Spleen (tissue), 11 donors: ENCODE results near the gene RCSD1. TPM values are rescaled to one million over a fixed set of nuclear protein-coding genes. Genes with fewer than 3 reads are reported as not detected.

Source experiments
- DNase-seq: peaks from one replicate; pipeline ENCODE4 v3.0.0-alpha.2; 2020
- H3K27ac ChIP-seq, 8 donors: fragments of 200-600 bp; sonication (generic) in 7 of 8; 1 replicate in 4 of 8; 2 replicates in 4 of 8; pipeline versions ENCODE4 v1.5.0 to v1.8.0; 2016 to 2021; ENCODE audit warnings: inconsistent platforms in 4 of 8, mild to moderate bottlenecking in 4 of 8, moderate library complexity in 1 of 8
- H3K27me3 ChIP-seq, 7 donors: fragments of 200-600 bp; sonication (generic) in 6 of 7; replicated peaks in 1 of 7; 1 replicate in 4 of 7; 2 replicates in 3 of 7; pipeline versions ENCODE4 v1.5.0 to v1.8.0; 2016 to 2021; ENCODE audit warnings: inconsistent platforms in 3 of 7, mild to moderate bottlenecking in 1 of 7
- H3K36me3 ChIP-seq, 6 donors: fragments of 200-600 bp; sonication (generic) in 5 of 6; 1 replicate in 4 of 6; 2 replicates in 2 of 6; pipeline versions ENCODE4 v1.5.0 to v1.8.0; 2016 to 2021; ENCODE audit warnings: inconsistent platforms in 2 of 6
- H3K4me1 ChIP-seq, 6 donors: fragments of 200-600 bp; sonication (generic) in 5 of 6; 1 replicate in 3 of 6; 2 replicates in 3 of 6; pipeline versions ENCODE4 v1.5.0 to v1.8.0; 2016 to 2021; ENCODE audit warnings: inconsistent platforms in 3 of 6
- H3K4me3 ChIP-seq, 8 donors: fragments of 200-600 bp; sonication (generic) in 7 of 8; 1 replicate in 4 of 8; 2 replicates in 4 of 8; pipeline versions ENCODE4 v1.5.0 to v1.8.0; 2016 to 2021; ENCODE audit warnings: inconsistent platforms in 4 of 8, mild to moderate bottlenecking in 4 of 8, moderate library complexity in 2 of 8
- H3K9me3 ChIP-seq, 8 donors: fragments of 200-600 bp; sonication (generic) in 7 of 8; 1 replicate in 4 of 8; 2 replicates in 4 of 8; pipeline versions ENCODE4 v1.5.0 to v1.8.0; 2016 to 2021; ENCODE audit warnings: inconsistent platforms in 4 of 8
- POLR2A ChIP-seq, 3 donors: fragments of 450-650 bp; IDR thresholded peaks; one replicate each; pipeline ENCODE4 v1.5.1; 2017; ENCODE audit warnings: antibody characterized with exemption in 3 of 3, mild to moderate bottlenecking in 1 of 3
- POLR2AphosphoS5 ChIP-seq, 3 donors: sonication (generic); formaldehyde crosslinking; IDR thresholded peaks; one replicate each; pipeline ENCODE4 v1.5.1; 2017; ENCODE audit warnings: antibody characterized with exemption in 3 of 3
- WGBS, 5 donors: extraction: QIAGEN DNeasy Blood & Tissue Kit in 3 of 5; methylation state at CpG; one replicate each; pipeline versions ENCODE4 v1.1.5 to v1.1.7; 2013 to 2018; 5-methylcytosine and 5-hydroxymethylcytosine counted together
- intact Hi-C: fragments of 100-400 bp; cut with DNase I; formaldehyde crosslinking; loops from one replicate; pipeline ENCODE4 v1.15.0; 2023; ENCODE audit warnings: low total_unique reads
- polyA plus RNA-seq, 3 donors: library from polyadenylated mRNA; stranded (reverse); fragments of 200-250 nt; gene quantifications; one replicate each; pipeline ENCODE4 v1.2.1, GENCODE V29; 2013
- total RNA-seq, 7 donors: library from RNA; depleted of rRNA in 3 of 7; stranded (reverse); fragments of >200 nt in 3 of 7; fragmentation: NEBNext Ultra II Directional in 4 of 7; extraction: Animal tissue kit (Norgen Biotek cat#: 25700) in 4 of 7; gene quantifications; one replicate each; pipeline versions ENCODE4 v1.1.0 to v1.2.1, GENCODE V29; 2016 to 2021
- TF ChIP-seq, protein P1 (sequence below), 11 experiments: fragments of 200-600 bp in 7 of 11; fragments of 450-650 bp in 4 of 11; sonication (generic) in 4 of 11; IDR thresholded peaks in 8 of 11; conservative IDR thresholded peaks in 3 of 11; 1 replicate in 7 of 11; 2 replicates in 4 of 11; pipeline versions ENCODE4 v1.4.0 to v1.8.0; 2016 to 2021; ENCODE audit warnings: antibody characterized with exemption in 11 of 11, inconsistent platforms in 4 of 11, mild to moderate bottlenecking in 1 of 11
- donor health status: healthy with polysubstance abuse.
- donor health status: DM: no; HTN: no; CAD: no; lungs with moderate emphysema.
- donor health status: DM: no; HTN: no; CAD: no.
- donor health status: Bipolar disorder and iron deficiency.
- donor health status: healthy.
- donor health status: DM: no; HTN: no; CAD: no.
- donor health status: DM: yes; HTN: yes; CAD: no.

The RCSD1 gene
- total and polyA plus RNA-seq, 10 donors: 58.9 to 144 (median 107) TPM

GRCh38 chr1:167747988-167748387 lies 118.0 kb downstream of the RCSD1 start:
- Histone ChIP-seq H3K27ac (no peak overlapping the region), H3K36me3 (no peaks in the 10 kb centered on the region), H3K9me3 (no peaks in the 10 kb centered on the region), H3K4me1 (peaks cover 0 to 38% (median 16%) of the 10 kb centered on the region in 6 donors), H3K4me3 (no peak overlapping the region), H3K27me3 (no peaks in the 10 kb centered on the region)
- DNase-seq: no peak
- intact Hi-C loops: no loop called here
- TF ChIP-seq POLR2A (IDR thresholded peaks at IDR 0.05) (no peak), POLR2AphosphoS5 (IDR thresholded peaks at IDR 0.05) (no peak)
- TF ChIP-seq, protein P1, sequence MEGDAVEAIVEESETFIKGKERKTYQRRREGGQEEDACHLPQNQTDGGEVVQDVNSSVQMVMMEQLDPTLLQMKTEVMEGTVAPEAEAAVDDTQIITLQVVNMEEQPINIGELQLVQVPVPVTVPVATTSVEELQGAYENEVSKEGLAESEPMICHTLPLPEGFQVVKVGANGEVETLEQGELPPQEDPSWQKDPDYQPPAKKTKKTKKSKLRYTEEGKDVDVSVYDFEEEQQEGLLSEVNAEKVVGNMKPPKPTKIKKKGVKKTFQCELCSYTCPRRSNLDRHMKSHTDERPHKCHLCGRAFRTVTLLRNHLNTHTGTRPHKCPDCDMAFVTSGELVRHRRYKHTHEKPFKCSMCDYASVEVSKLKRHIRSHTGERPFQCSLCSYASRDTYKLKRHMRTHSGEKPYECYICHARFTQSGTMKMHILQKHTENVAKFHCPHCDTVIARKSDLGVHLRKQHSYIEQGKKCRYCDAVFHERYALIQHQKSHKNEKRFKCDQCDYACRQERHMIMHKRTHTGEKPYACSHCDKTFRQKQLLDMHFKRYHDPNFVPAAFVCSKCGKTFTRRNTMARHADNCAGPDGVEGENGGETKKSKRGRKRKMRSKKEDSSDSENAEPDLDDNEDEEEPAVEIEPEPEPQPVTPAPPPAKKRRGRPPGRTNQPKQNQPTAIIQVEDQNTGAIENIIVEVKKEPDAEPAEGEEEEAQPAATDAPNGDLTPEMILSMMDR (IDR thresholded peaks at IDR 0.05 in 8 of 11, conservative IDR thresholded peaks at IDR 0.05 in 3 of 11): no peak
- 93 to 100% (median 97%) methylated on average over 1 of the region's 1 CpG for WGBS, 5 donors

GRCh38 chr1:167748906-167749305 lies 118.9 kb downstream of the RCSD1 start:
- no peaks in the 10 kb centered on the region for H3K9me3 ChIP-seq
- no peak overlapping the region for H3K27ac ChIP-seq
- no peak for DNase-seq
- no peaks in the 10 kb centered on the region for H3K27me3 ChIP-seq
- peaks cover 0 to 47% (median 23%) of the 10 kb centered on the region in 6 donors for H3K4me1 ChIP-seq
- no peaks in the 10 kb centered on the region for H3K36me3 ChIP-seq
- no peak overlapping the region for H3K4me3 ChIP-seq
- intact Hi-C loops: no loop called here
- TF ChIP-seq POLR2AphosphoS5 (IDR thresholded peaks at IDR 0.05): no peak
- TF ChIP-seq, protein P1 (IDR thresholded peaks at IDR 0.05 in 8 of 11, conservative IDR thresholded peaks at IDR 0.05 in 3 of 11): no peak

- 76 to 89% (median 86%) methylated on average over 2 of the region's 2 CpGs for WGBS, 5 donors
- Histone ChIP-seq H3K9me3 (no peaks in the 10 kb centered on the region), H3K27me3 (no peaks in the 10 kb centered on the region), H3K36me3 (no peaks in the 10 kb centered on the region), H3K27ac (no peak overlapping the region), H3K4me1 (peaks cover 0 to 52% (median 23%) of the 10 kb centered on the region in 6 donors), H3K4me3 (no peak overlapping the region)
- intact Hi-C loops: no loop called here
- TF ChIP-seq POLR2A (IDR thresholded peaks at IDR 0.05) (no peak), POLR2AphosphoS5 (IDR thresholded peaks at IDR 0.05) (no peak)
- TF ChIP-seq, protein P1 (IDR thresholded peaks at IDR 0.05 in 8 of 11, conservative IDR thresholded peaks at IDR 0.05 in 3 of 11): no peak
- DNase-seq: no peak
Measured at GRCh38 chr1:167749741-167750140, 119.7 kb downstream of the RCSD1 start.

- H3K27ac ChIP-seq: no peak overlapping the region
- no peaks in the 10 kb centered on the region for H3K9me3 ChIP-seq
- no peak for DNase-seq
- WGBS, 5 donors: 91 to 99% (median 97%) methylated on average over 2 of the region's 2 CpGs
- TF ChIP-seq, protein P1 (IDR thresholded peaks at IDR 0.05 in 8 of 11, conservative IDR thresholded peaks at IDR 0.05 in 3 of 11): no peak
- TF ChIP-seq POLR2A (IDR thresholded peaks at IDR 0.05) (no peak), POLR2AphosphoS5 (IDR thresholded peaks at IDR 0.05) (no peak)
- peaks cover 0 to 54% (median 25%) of the 10 kb centered on the region in 6 donors for H3K4me1 ChIP-seq
- H3K4me3 ChIP-seq: no peak overlapping the region
- H3K27me3 ChIP-seq: no peaks in the 10 kb centered on the region
- intact Hi-C loops: no loop called here
- no peaks in the 10 kb centered on the region for H3K36me3 ChIP-seq
Measured at GRCh38 chr1:167750641-167751040, 120.6 kb downstream of the RCSD1 start.
